Activated naive CD4-positive, alpha-beta T cell treated with anti-CD3 and anti-CD28 coated beads, Interleukin-2, amount 50 U/mL, for 72 hours (primary cell): ENCODE data around the gene ABLIM2. TPM values are rescaled to one million over a fixed set of nuclear protein-coding genes. Genes with fewer than 3 reads are reported as not detected.

Experiments
- ATAC-seq, 2 donors: fragments of 150-1000 bp; cut with Tn5 transposase; 2 replicates each; pipeline ENCODE4 v1.10.0; 2021; ENCODE audit warnings: mild to moderate bottlenecking in 2 of 2, moderate library complexity in 2 of 2
- DNase-seq, 2 donors: peaks; one replicate each; pipeline ENCODE4 v3.0.0; 2021 to 2022; ENCODE audit warnings: low spot score in 2 of 2
- H3K27ac Mint-ChIP-seq, 2 donors: one replicate each; pipeline ENCODE4 v1.8.0; 2022; ENCODE audit warnings: mild to moderate bottlenecking in 2 of 2, mixed read lengths in 2 of 2
- H3K36me3 Mint-ChIP-seq, 2 donors: one replicate each; pipeline ENCODE4 v1.8.0; 2022; ENCODE audit warnings: mixed read lengths in 2 of 2
- H3K9me3 Mint-ChIP-seq, 2 donors: one replicate each; pipeline ENCODE4 v1.8.0; 2022; ENCODE audit warnings: mixed read lengths in 2 of 2
- total RNA-seq, 2 donors: library from RNA; stranded (reverse); gene quantifications; one replicate each; pipeline ENCODE4 v1.2.3, GENCODE V29; 2022

ABLIM2 gene
- total RNA-seq, 2 donors from 2014 or later, result 0.27 to 0.41 TPM

GRCh38 chr4:8125526-8126056, 33.0 kb downstream of the ABLIM2 start:
- H3K27ac Mint-ChIP-seq, result no peak overlapping the region
- no peaks in the 10 kb centered on the region for H3K36me3 Mint-ChIP-seq
- no peaks in the 10 kb centered on the region for H3K9me3 Mint-ChIP-seq
- DNase-seq, result no peak
- ATAC-seq, result no peak

- no peak for ATAC-seq
Measured at GRCh38 chr4:8123870-8124269, 34.7 kb downstream of the ABLIM2 start.

GRCh38 chr4:8123389-8123788, 35.2 kb downstream of the ABLIM2 start:
- no peaks in the 10 kb centered on the region for H3K9me3 Mint-ChIP-seq
- no peaks in the 10 kb centered on the region for H3K36me3 Mint-ChIP-seq
- no peak for DNase-seq
- no peak overlapping the region for H3K27ac Mint-ChIP-seq
- no peak for ATAC-seq

More at GRCh38 chr4:8123870-8124269, 34.7 kb downstream of the ABLIM2 start:
- Mint-ChIP-seq H3K27ac (no peak overlapping the region), H3K9me3 (no peaks in the 10 kb centered on the region), H3K36me3 (no peaks in the 10 kb centered on the region)
- no peak for DNase-seq

GRCh38 chr4:8122746-8123145, 35.9 kb downstream of the ABLIM2 start:
- ATAC-seq (no peak), DNase-seq (no peak)
- Mint-ChIP-seq H3K9me3 (no peaks in the 10 kb centered on the region), H3K27ac (no peak overlapping the region), H3K36me3 (no peaks in the 10 kb centered on the region)

GRCh38 chr4:8121292-8122015, 37.2 kb downstream of the ABLIM2 start:
- Mint-ChIP-seq H3K9me3 (no peaks in the 10 kb centered on the region), H3K27ac (no peak overlapping the region), H3K36me3 (no peaks in the 10 kb centered on the region)
- DNase-seq, result no peak
- ATAC-seq, result no peak

- no peaks in the 10 kb centered on the region for H3K9me3 Mint-ChIP-seq
- no peak for DNase-seq
- no peak for ATAC-seq
- no peaks in the 10 kb centered on the region for H3K36me3 Mint-ChIP-seq
- H3K27ac Mint-ChIP-seq, result no peak overlapping the region
Measured at GRCh38 chr4:8120501-8120900, 38.1 kb downstream of the ABLIM2 start.

GRCh38 chr4:8119877-8120276, 38.7 kb downstream of the ABLIM2 start:
- Mint-ChIP-seq H3K9me3 (no peaks in the 10 kb centered on the region), H3K27ac (no peak overlapping the region), H3K36me3 (no peaks in the 10 kb centered on the region)
- ATAC-seq (no peak), DNase-seq (no peak)

- DNase-seq (no peak), ATAC-seq (no peak)
- Mint-ChIP-seq H3K27ac (peak overlapping the region in 1 of 2 donors; percentile 33), H3K36me3 (no peaks in the 10 kb centered on the region), H3K9me3 (no peaks in the 10 kb centered on the region)
Measured at GRCh38 chr4:8118531-8118930, 40.1 kb downstream of the ABLIM2 start.

GRCh38 chr4:8118035-8118434, 40.6 kb downstream of the ABLIM2 start:
- DNase-seq (no peak), ATAC-seq (no peak)
- H3K27ac Mint-ChIP-seq, result peak overlapping the region in 1 of 2 donors; percentile 33
- no peaks in the 10 kb centered on the region for H3K36me3 Mint-ChIP-seq
- H3K9me3 Mint-ChIP-seq, result no peaks in the 10 kb centered on the region

GRCh38 chr4:8117278-8117682, 41.3 kb downstream of the ABLIM2 start:
- Mint-ChIP-seq H3K9me3 (no peaks in the 10 kb centered on the region), H3K36me3 (no peaks in the 10 kb centered on the region), H3K27ac (no peak overlapping the region)
- ATAC-seq (peak; percentile 46 to 88), DNase-seq (peak in 1 of 2 donors; percentile 50)

- Mint-ChIP-seq H3K9me3 (no peaks in the 10 kb centered on the region), H3K36me3 (no peaks in the 10 kb centered on the region), H3K27ac (no peak overlapping the region)
- ATAC-seq (no peak), DNase-seq (no peak)
Measured at GRCh38 chr4:8115916-8116315, 42.7 kb downstream of the ABLIM2 start.

- no peaks in the 10 kb centered on the region for H3K9me3 Mint-ChIP-seq
- DNase-seq (no peak), ATAC-seq (no peak)
- H3K27ac Mint-ChIP-seq, result no peak overlapping the region
- no peaks in the 10 kb centered on the region for H3K36me3 Mint-ChIP-seq
Measured at GRCh38 chr4:8115203-8115520, 43.5 kb downstream of the ABLIM2 start.

GRCh38 chr4:8114456-8115202, 44.0 kb downstream of the ABLIM2 start:
- ATAC-seq, result no peak
- no peak for DNase-seq
- no peaks in the 10 kb centered on the region for H3K9me3 Mint-ChIP-seq
- no peaks in the 10 kb centered on the region for H3K36me3 Mint-ChIP-seq
- H3K27ac Mint-ChIP-seq, result no peak overlapping the region

- ATAC-seq, result no peak
- Mint-ChIP-seq H3K9me3 (no peaks in the 10 kb centered on the region), H3K27ac (peak overlapping the region in 1 of 2 donors; percentile 88), H3K36me3 (no peaks in the 10 kb centered on the region)
- no peak for DNase-seq
Measured at GRCh38 chr4:8113611-8114377, 44.8 kb downstream of the ABLIM2 start.

GRCh38 chr4:8112672-8113071, 45.9 kb downstream of the ABLIM2 start:
- H3K27ac Mint-ChIP-seq, result no peak overlapping the region

GRCh38 chr4:8112036-8112576, 46.5 kb downstream of the ABLIM2 start:
- no peak overlapping the region for H3K27ac Mint-ChIP-seq
- H3K9me3 Mint-ChIP-seq, result no peaks in the 10 kb centered on the region
- ATAC-seq (no peak), DNase-seq (no peak)
- H3K36me3 Mint-ChIP-seq, result no peaks in the 10 kb centered on the region

More at GRCh38 chr4:8112672-8113071, 45.9 kb downstream of the ABLIM2 start:
- DNase-seq, result no peak
- H3K36me3 Mint-ChIP-seq, result no peaks in the 10 kb centered on the region
- no peak for ATAC-seq
- no peaks in the 10 kb centered on the region for H3K9me3 Mint-ChIP-seq
